ENCODE results near the gene CNTNAP5.

CNTNAP5 gene

DNA sequence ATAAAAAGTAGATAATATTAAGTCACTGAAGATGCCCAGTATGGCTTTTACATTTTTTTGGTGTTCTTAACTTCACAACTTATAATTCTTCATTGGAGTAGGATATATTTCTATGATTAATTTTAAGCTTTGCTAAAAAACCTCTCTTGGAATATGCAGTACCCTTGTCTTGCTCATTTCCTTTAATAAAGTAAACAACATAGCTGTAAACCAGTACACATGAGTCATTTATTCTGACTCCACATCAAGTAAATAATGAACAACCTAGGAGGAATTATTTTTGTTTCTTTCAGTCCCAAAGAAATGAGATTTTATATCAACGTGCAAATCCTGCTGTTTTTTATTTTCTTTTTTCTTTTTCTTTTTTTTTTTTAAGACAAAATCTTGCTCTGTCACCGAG is 869.1 kb downstream of the CNTNAP5 start:
- DNase-seq (ENCODE audit: low spot score) = no peak

DNA sequence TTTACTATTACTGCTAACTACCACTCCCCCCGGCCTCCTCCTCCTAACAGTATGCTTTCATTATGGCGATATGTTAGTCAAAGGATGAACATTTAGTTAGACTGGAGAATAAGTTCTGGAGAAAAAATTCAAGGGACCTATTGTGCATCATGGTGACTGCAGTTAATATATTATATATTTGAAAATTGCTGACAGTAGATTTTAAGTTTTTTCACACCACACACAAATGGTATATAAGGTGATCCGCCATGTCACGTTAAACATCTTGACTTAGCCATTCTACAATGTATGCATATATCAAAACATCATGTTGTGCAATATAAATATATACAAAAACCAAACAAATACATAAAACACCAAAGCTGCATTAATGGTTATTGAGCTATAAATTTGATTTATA is 873.7 kb downstream of the CNTNAP5 start:
- DNase-seq (ENCODE audit: low spot score) = no peak

DNA sequence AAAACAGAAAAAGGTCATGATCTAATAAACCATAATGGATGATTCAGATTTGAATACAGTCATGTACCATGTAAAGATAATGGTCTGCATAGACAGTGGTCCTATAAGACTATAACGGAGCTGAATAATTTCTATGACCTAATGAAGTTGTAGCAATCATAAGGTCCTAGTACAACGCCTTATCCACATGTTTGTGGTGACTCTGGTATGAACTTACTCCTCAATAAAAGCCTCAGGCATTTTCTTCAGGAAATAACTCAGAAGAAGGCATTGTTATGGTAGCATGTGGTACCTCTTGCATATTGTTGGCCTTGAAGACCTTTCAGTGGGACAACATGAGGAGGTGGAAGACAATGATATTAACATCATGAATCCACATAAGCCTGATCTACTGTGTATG is 883.3 kb downstream of the CNTNAP5 start:
- DNase-seq (ENCODE audit: low spot score) = no peak

DNA sequence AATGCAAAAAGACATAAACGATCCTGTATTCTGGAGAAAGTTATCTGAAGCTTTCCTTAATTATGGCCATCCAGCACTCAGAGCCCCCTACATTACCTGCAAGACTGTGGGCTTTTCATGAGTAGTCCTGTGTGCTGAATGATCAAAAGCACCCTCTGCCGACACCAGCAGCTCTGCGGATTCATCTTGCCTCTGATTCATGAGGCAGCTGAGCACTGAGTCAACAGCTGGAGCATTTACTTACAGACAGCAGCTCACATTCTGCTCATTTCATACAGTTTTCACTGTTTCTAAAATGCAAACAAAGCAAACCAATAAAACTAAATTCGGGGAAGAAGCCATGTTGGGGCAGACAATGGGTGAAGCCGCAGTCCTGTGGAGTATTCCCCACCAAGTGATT is 886.5 kb downstream of the CNTNAP5 start:
- peak; percentile 28 for DNase-seq (ENCODE audit: low spot score)

DNA sequence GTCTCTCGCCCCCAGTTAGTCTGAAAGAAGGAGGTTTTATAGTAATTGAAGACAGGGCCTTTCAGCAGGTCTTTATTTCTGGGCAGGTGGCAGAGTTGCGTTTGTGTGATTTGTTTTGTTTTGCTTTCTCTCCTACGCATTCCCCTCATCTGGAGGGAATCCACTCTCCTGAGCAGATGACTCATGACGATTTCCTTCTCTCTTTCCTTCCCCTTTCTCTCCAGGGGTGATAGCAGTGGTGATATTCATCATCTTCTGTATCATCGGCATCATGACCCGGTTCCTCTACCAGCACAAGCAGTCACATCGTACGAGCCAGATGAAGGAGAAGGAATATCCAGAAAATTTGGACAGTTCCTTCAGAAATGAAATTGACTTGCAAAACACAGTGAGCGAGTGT is 888.8 kb downstream of the CNTNAP5 start:
- DNase-seq (ENCODE audit: low spot score) = no peak

DNA sequence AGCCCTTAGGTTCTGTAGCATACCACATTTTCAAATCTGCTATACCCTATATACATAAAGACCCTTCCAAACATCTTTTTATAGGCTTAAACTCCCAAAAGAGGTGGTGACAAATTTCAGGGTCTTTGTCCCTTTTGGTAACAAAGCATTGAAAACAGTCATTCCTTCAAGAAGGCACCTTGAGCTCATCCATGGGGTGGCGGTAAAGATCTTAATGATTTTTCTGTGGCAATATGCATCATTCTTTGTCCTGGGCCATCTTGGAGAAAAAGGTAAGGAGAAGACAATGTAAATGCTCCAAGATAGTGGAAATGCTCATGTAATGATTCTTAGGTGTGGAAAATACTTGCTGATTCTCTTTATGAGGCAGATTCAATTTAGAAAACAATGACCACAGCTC is 890.5 kb downstream of the CNTNAP5 start:
- no peak for DNase-seq (ENCODE audit: low spot score)

DNA sequence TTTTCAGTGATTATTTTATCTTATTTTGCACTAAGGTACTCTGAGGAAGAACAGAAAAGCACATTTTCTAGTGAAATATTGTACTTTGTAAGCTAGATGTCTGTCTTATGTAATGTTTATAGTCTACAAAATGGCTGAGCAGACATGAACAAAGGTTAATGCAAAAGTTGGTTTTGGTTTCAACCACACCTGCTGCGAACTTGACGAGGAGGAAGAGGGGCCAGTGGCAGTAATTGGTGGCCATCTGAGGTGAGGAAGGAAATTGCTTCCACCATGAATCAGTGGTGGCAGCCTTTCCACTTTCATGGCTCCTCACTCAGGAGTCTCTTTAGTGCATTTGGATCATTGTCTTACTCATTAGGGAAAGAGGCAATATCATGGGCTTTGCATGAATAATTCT is 894.2 kb downstream of the CNTNAP5 start:
- DNase-seq (ENCODE audit: low spot score) = no peak

DNA sequence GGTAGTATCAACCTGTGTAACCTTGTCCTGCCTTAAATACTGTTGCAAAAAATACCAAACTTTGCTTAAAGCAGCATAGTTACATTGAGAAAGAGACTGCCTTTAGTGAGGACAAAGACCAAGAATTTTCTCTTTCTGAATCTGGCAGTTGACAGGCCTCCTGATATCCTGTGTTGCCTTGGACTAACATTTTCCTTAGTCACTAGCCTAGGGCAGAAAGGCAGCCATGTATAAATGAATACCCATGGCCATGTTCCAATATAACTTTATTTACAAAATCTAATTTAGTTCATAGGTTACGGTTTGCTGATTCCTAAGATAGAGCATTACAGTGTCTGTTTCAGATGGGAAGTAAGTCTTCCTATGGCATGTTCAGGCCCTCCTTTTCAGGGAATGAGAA is 895.4 kb downstream of the CNTNAP5 start:
- no peak for DNase-seq (ENCODE audit: low spot score)

DNA sequence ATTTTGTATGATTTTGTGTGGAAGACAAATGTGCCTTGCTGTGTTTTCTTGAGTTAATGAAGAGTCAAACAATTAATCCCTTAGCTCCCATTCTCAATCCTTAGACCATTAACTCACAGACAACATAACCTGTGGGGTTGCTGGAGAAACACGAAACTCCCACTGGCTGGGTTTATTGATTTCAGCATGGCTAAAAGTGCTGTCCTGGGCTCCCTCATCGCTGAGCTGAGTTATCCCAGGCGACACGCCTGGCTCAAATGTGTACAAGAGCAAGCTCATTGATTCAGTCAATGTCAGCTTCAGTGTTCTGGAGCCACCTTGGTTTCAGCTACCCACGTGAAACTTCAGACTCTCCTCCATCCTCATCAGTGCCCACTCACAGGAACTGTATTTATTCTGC is 896.1 kb downstream of the CNTNAP5 start:
- no peak for DNase-seq (ENCODE audit: low spot score)

DNA sequence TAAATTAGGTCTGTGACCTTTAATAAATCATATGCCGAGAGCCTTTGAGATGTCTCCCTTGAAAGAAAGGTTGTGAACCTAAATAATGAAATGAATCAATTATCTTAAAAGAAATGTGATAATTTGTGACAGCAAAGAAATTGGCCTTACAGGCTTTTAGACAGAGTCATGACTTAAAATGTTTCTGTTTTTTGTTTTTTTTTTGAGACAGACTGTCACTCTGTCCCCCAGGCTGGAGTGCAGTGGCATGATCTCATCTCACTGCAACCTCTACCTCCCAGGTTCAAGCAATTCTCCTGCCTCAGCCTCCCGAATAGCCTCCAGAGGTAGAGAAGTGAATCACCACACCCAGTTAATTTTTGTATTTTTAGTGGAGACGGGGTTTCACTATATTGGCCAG is 898.0 kb downstream of the CNTNAP5 start:
- no peak for DNase-seq (ENCODE audit: low spot score)

DNA sequence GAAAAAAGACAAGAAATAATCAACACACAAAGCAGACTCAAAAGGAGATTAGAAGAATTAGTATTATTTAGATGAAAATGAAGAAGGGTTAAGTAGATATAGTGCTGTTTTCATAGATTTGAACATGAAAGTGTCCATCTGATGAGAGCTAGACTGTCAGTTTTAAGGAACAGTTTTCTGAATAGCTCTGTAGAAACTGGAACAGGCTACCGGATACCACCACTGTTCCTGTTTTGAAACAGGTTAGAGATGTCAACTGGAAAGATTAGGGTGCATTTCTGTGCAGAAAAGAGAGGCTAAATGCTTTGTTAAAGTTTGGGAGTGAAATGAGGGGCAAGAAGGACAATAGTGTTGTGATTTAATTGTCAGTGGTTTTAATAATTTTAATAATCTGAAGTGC is 908.8 kb downstream of the CNTNAP5 start:
- DNase-seq (ENCODE audit: low spot score) = no peak

DNA sequence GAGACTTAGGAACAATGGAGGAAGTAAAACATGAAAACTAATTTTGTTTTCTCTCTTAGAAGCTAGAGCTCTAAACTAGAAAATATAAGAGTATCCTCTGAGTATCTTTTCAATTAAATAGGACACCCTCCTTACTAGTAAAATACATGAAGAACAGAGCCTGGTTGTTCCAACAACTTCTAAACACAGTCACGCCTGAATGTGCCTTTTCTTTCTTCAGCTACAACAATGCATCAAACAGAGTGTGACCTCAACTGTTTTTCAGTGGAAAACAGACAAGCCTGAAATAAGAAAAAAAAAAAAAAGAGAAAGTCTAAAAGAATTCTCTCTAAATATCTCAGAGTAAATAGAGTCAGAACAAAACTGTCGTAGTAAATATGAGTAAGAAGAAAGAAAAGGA is 928.8 kb downstream of the CNTNAP5 start:
- peak; percentile 70 for DNase-seq (ENCODE audit: low spot score)

DNA sequence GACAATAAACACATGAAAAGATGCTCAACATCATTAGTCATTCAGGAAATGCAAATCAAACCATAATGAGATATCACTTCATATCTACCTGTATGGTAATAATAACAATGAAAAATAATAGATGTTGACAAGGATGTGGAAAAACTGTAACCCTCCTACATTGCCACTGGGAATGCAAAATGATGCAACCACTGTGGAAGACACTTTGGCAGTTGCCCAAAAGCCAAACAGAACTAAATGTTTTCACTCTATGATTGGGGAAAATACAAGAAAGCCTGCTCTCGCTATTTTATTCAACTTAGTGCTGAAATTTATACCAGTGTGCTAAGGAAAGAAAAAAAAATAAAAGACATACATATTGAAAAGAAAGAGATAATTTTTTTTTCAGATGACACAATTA is 934.5 kb downstream of the CNTNAP5 start:
- DNase-seq (ENCODE audit: low spot score) = no peak

DNA sequence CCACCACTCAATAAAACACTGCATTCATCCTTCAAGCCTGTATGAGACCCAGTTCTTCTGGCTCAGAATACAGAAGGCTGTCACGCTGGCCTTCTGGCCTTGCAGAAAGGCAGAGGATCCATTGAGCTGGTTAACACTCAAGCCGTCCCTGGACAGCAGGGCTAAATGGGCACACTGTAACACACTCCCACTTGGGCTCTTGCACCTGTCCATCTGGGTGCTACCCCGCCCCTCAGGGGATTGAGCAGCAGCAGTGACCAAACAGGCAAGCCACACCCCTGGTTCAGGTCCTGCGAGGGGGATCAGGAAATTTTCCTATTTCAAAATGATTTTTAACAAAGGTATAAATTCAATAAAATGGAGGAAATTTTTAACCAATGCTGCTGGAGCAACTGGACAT is 936.0 kb downstream of the CNTNAP5 start:
- no peak for DNase-seq (ENCODE audit: low spot score)

Data from globus pallidus (tissue), 1 donor.